CD4-positive, alpha-beta T cell treated with Interleukin-6 for 4 hours (primary cell): ENCODE data around the gene CDK5RAP2.
"Not testable (repeated sequence)": the region's sequence is repeated elsewhere in the genome, so short reads cannot be mapped to it uniquely, and the experiment has no call there.

Experiments used
- DNase-seq: peaks from one replicate; pipeline ENCODE4 v3.0.0-alpha.2; 2020; ENCODE audit warnings: mixed read lengths

CDK5RAP2 gene

GRCh38 chr9:120580051-120580896 lies at the start of gene CDK5RAP2:
TSS of gene CDK5RAP2 (minus strand) at chr9:120580167. CDS start at chr9:120579978, 189 bp downstream.
- peak; percentile 93 for DNase-seq

GRCh38 chr9:120628925-120629497 lies 49.0 kb upstream of the CDK5RAP2 start:
- not testable (repeated sequence) for DNase-seq

GRCh38 chr9:120628207-120628924 lies 48.4 kb upstream of the CDK5RAP2 start:
- DNase-seq, result no peak

GRCh38 chr9:120627073-120627472 lies 47.1 kb upstream of the CDK5RAP2 start:
- no peak for DNase-seq

GRCh38 chr9:120626512-120626911 lies 46.5 kb upstream of the CDK5RAP2 start:
- DNase-seq, result no peak

- DNase-seq, result no peak
Measured at GRCh38 chr9:120625222-120625621, 45.3 kb upstream of the CDK5RAP2 start.

- DNase-seq, result no peak
Measured at GRCh38 chr9:120622790-120623189, 42.8 kb upstream of the CDK5RAP2 start.

GRCh38 chr9:120621941-120622340 lies 42.0 kb upstream of the CDK5RAP2 start:
- DNase-seq, result no peak

- DNase-seq, result peak; percentile 66
Measured at GRCh38 chr9:120619751-120620655, 40.0 kb upstream of the CDK5RAP2 start.

- DNase-seq, result no peak
Measured at GRCh38 chr9:120616966-120617935, 37.3 kb upstream of the CDK5RAP2 start.

- no peak for DNase-seq
Measured at GRCh38 chr9:120612218-120612617, 32.3 kb upstream of the CDK5RAP2 start.

GRCh38 chr9:120611690-120612068 lies 31.7 kb upstream of the CDK5RAP2 start:
- DNase-seq, result no peak

- no peak for DNase-seq
Measured at GRCh38 chr9:120610975-120611689, 31.2 kb upstream of the CDK5RAP2 start.

- no peak for DNase-seq
Measured at GRCh38 chr9:120609636-120610035, 29.7 kb upstream of the CDK5RAP2 start.

GRCh38 chr9:120608421-120608820 lies 28.5 kb upstream of the CDK5RAP2 start:
- no peak for DNase-seq

GRCh38 chr9:120603591-120603990 lies 23.6 kb upstream of the CDK5RAP2 start:
- DNase-seq, result no peak

- no peak for DNase-seq
Measured at GRCh38 chr9:120603010-120603409, 23.0 kb upstream of the CDK5RAP2 start.

- no peak for DNase-seq
Measured at GRCh38 chr9:120593955-120594277, 13.9 kb upstream of the CDK5RAP2 start.

GRCh38 chr9:120593250-120593954 lies 13.4 kb upstream of the CDK5RAP2 start:
- DNase-seq, result no peak

- DNase-seq, result no peak
Measured at GRCh38 chr9:120592210-120592609, 12.2 kb upstream of the CDK5RAP2 start.
